ENCODE measurements around the gene LTA. TPM values are rescaled to one million over a fixed set of nuclear protein-coding genes. Genes with fewer than 3 reads are reported as not detected.

Gene LTA
- total RNA-seq, 1 experiment from 2014 or later = not detected

DNA sequence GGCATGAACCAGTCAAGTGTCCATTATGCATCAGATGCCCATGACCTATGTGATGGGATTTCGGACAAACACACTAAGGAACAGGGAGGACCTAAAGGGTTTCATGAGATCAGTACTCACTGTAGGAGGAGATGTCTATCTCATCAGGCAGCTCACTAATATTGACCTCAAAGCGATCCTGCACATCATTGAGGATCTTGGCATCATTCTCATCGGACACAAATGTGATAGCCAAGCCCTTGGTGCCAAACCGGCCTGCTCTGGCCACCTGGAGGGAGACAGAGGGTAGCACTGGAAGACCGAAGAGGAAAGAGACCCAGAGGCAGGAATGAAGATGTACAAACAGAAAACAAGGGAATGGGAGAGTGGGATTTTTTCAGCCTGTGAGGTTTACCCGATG is 41.4 kb upstream of the LTA start:
- Histone ChIP-seq H3K36me3 (ENCODE audit: control insufficient read depth, insufficient read depth, low read length) (peaks cover 12% of the 10 kb centered on the region), H3K9me3 (no peaks in the 10 kb centered on the region), H3K27me3 (replicated peaks; ENCODE audit: control insufficient read depth, insufficient read depth, low read length) (no peaks in the 10 kb centered on the region), H3K4me1 (no peaks in the 10 kb centered on the region), H3K4me3 (ENCODE audit: low read depth, low read length) (no peak overlapping the region)
- ChIA-PET CTCF (no interaction called here), POLR2A (no interaction called here)
- H3K27ac Mint-ChIP-seq (ENCODE audit: unreplicated experiment) = peak overlapping the region; percentile 23
- BruUV-seq (replicated peaks) = TSS peak; percentile 1
- intact Hi-C loops (cut with micrococcal nuclease; ENCODE audit: unreplicated experiment) = no loop called here
- H3K4me1 Mint-ChIP-seq (ENCODE audit: low read depth, unreplicated experiment) = peaks cover 9% of the 10 kb centered on the region
- H3K4me3 Mint-ChIP-seq (ENCODE audit: unreplicated experiment) = no peak overlapping the region
- H3K27me3 Mint-ChIP-seq (ENCODE audit: insufficient read depth, unreplicated experiment) = no peaks in the 10 kb centered on the region
- H3K9me3 Mint-ChIP-seq (ENCODE audit: unreplicated experiment) = no peaks in the 10 kb centered on the region
- no peak for DNase-seq
- TF ChIP-seq, protein P1, sequence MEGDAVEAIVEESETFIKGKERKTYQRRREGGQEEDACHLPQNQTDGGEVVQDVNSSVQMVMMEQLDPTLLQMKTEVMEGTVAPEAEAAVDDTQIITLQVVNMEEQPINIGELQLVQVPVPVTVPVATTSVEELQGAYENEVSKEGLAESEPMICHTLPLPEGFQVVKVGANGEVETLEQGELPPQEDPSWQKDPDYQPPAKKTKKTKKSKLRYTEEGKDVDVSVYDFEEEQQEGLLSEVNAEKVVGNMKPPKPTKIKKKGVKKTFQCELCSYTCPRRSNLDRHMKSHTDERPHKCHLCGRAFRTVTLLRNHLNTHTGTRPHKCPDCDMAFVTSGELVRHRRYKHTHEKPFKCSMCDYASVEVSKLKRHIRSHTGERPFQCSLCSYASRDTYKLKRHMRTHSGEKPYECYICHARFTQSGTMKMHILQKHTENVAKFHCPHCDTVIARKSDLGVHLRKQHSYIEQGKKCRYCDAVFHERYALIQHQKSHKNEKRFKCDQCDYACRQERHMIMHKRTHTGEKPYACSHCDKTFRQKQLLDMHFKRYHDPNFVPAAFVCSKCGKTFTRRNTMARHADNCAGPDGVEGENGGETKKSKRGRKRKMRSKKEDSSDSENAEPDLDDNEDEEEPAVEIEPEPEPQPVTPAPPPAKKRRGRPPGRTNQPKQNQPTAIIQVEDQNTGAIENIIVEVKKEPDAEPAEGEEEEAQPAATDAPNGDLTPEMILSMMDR (IDR thresholded peaks at IDR 0.05; ENCODE audit: insufficient read depth in 1 of 2, low read depth in 1 of 2, low read length in 1 of 2, severe bottlenecking in 1 of 2, unreplicated experiment in 1 of 2) = no peak
- peaks cover 84% of the 10 kb centered on the region for H3K36me3 Mint-ChIP-seq (ENCODE audit: insufficient read depth, unreplicated experiment)

DNA sequence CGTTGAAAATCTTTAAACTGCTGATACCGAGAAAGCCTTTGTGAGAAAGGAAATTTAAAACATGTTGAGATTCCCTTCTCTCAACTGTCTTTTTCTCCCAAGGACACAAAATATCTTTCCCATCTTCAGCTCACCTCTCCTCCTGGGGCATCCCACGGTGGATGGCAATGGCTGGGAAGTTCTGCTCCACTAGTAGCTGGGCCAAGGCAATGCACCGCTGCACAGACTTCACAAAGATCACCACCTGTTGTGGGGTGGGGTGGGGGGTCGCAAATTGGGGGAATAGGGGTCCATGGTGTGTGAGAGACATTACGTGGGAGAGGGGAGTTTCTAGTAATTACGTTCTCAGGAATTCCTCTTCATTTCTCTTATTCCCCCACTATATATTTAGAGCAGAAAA is 40.9 kb upstream of the LTA start:
- no peaks in the 10 kb centered on the region for H3K9me3 Mint-ChIP-seq (ENCODE audit: unreplicated experiment)
- H3K27ac Mint-ChIP-seq (ENCODE audit: unreplicated experiment) = peak overlapping the region; percentile 23
- CTCF ChIA-PET = no interaction called here
- Histone ChIP-seq H3K36me3 (ENCODE audit: control insufficient read depth, insufficient read depth, low read length) (peaks cover 12% of the 10 kb centered on the region), H3K4me1 (no peaks in the 10 kb centered on the region), H3K9me3 (no peaks in the 10 kb centered on the region), H3K4me3 (ENCODE audit: low read depth, low read length) (no peak overlapping the region), H3K27me3 (replicated peaks; ENCODE audit: control insufficient read depth, insufficient read depth, low read length) (no peaks in the 10 kb centered on the region)
- DNase-seq = no peak
- H3K4me3 Mint-ChIP-seq (ENCODE audit: unreplicated experiment) = no peak overlapping the region
- no peaks in the 10 kb centered on the region for H3K27me3 Mint-ChIP-seq (ENCODE audit: insufficient read depth, unreplicated experiment)
- TF ChIP-seq, protein P1 (IDR thresholded peaks at IDR 0.05; ENCODE audit: insufficient read depth in 1 of 2, low read depth in 1 of 2, low read length in 1 of 2, severe bottlenecking in 1 of 2, unreplicated experiment in 1 of 2) = no peak
- H3K4me1 Mint-ChIP-seq (ENCODE audit: low read depth, unreplicated experiment) = peaks cover 9% of the 10 kb centered on the region
- POLR2A ChIA-PET = interaction anchor here (0.6 kb wide), 1 partner anchor 33 kb away, joined by 3 read pairs; the partner anchor contains the start of gene MICB
- no TSS peak for BruUV-seq (replicated peaks)
- peaks cover 90% of the 10 kb centered on the region for H3K36me3 Mint-ChIP-seq (ENCODE audit: insufficient read depth, unreplicated experiment)
- intact Hi-C loops (cut with micrococcal nuclease; ENCODE audit: unreplicated experiment) = no loop called here

DNA sequence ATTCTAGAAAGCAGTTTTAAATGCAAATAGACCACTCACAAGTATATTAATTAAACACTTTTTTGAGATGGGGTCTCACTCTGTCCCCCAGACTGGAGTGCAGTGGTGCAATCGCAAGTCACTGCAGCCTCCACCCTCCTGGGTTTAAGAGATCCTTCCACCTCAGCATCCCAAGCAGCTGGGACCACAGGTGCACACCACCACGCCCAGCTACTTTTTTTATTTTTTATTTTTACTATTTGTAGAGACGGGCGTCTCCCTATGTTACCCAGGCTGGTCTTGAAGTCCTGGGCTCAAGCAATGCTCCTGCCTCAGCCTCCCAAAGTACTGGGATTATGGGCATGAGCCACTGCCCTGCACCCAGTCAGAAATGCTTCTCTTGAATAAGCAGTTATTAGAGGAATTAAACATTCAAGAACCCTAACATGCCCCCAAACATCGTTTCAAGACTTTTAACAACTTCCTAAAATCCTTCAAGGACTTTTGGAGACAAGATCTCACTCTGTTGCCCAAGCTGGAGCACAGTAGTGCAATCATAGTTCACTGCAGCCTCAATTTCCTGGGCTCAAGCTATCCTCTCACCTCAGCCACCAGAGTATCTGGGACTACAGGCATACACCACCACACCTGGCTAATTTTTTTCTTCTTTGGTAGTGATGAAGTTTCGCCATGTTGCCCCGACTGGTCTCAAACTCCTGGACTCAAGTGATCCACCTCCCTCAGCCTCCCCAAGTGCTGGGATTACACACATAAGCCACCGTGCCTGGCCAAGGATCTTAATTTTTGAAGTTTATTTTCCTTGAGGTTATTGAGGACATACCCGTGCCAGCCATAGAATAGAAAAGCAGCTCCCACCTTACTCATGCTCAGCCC is 40.1 kb upstream of the LTA start:
- Mint-ChIP-seq H3K36me3 (ENCODE audit: insufficient read depth, unreplicated experiment) (peaks cover 97% of the 10 kb centered on the region), H3K27me3 (ENCODE audit: insufficient read depth, unreplicated experiment) (no peaks in the 10 kb centered on the region), H3K27ac (ENCODE audit: unreplicated experiment) (no peak overlapping the region), H3K4me3 (ENCODE audit: unreplicated experiment) (no peak overlapping the region), H3K4me1 (ENCODE audit: low read depth, unreplicated experiment) (peaks cover 9% of the 10 kb centered on the region), H3K9me3 (ENCODE audit: unreplicated experiment) (no peaks in the 10 kb centered on the region)
- no peak for DNase-seq
- ChIA-PET POLR2A (interaction anchor here (0.6 kb wide), 1 partner anchor 34 kb away, joined by 3 read pairs; the partner anchor contains the start of gene MICB), CTCF (no interaction called here)
- no peaks in the 10 kb centered on the region for H3K27me3 ChIP-seq (replicated peaks; ENCODE audit: control insufficient read depth, insufficient read depth, low read length)
- H3K4me1 ChIP-seq = no peaks in the 10 kb centered on the region
- intact Hi-C loops (cut with micrococcal nuclease; ENCODE audit: unreplicated experiment) = no loop called here
- peaks cover 14% of the 10 kb centered on the region for H3K36me3 ChIP-seq (ENCODE audit: control insufficient read depth, insufficient read depth, low read length)
- no peak overlapping the region for H3K4me3 ChIP-seq (ENCODE audit: low read depth, low read length)
- BruUV-seq (replicated peaks) = no TSS peak
- TF ChIP-seq, protein P1 (IDR thresholded peaks at IDR 0.05; ENCODE audit: insufficient read depth in 1 of 2, low read depth in 1 of 2, low read length in 1 of 2, severe bottlenecking in 1 of 2, unreplicated experiment in 1 of 2) = no peak
- no peaks in the 10 kb centered on the region for H3K9me3 ChIP-seq
